Fibroblast of mammary gland (primary cell): ENCODE measurements around the gene CEP70.

Source experiments
- DNase-seq: peaks from one replicate; pipeline ENCODE4 v3.0.0-alpha.2; 2010; ENCODE audit warnings: low read depth
- H3K4me3 ChIP-seq: 2 replicates; pipeline ENCODE4 v1.5.1; 2011; ENCODE audit warnings: low read depth, mild to moderate bottlenecking, low read length, moderate library complexity; ENCODE audit not compliant: control insufficient read depth
- TF ChIP-seq, protein P1 (sequence below): conservative IDR thresholded peaks from 2 replicates; pipeline ENCODE4 v1.5.1; 2011; ENCODE audit warnings: low read depth, low read length, inconsistent platforms; ENCODE audit not compliant: control insufficient read depth, insufficient read depth

Gene CEP70

DNA sequence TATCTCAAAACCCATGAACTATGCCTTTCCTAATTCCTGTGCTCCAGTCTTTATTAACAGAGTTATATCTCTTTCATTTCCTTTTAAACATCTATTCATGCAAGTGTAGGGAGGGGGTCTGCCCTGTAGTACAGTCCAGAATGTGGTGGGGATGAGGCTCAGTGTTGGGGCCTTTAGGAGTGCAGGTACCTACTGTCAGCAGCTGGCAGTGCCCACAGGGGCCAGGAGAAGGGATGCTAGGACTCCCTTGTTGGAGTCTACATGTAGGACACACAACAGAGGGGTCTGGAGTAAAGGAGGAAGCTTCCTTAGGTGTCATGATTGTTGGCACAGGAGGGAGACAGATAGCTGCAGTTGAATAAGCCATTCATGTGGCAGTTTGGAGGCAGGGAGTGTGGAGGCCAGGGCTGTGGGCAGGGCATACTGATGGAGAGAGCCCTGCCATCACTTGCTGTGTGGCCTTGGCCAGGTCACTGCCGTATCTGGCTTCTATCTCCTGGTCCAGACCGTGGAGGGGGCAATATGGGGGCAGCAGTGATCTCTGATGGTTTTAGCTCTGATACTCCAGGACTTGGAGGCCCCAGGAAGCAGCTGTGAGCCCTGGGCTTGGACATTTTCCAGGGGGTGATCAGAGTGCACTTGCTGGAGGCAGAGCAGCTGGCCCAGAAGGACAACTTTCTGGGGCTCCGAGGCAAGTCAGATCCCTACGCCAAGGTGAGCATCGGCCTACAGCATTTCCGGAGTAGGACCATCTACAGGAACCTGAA is 130.2 kb downstream of the CEP70 start:
- TF ChIP-seq, protein P1, sequence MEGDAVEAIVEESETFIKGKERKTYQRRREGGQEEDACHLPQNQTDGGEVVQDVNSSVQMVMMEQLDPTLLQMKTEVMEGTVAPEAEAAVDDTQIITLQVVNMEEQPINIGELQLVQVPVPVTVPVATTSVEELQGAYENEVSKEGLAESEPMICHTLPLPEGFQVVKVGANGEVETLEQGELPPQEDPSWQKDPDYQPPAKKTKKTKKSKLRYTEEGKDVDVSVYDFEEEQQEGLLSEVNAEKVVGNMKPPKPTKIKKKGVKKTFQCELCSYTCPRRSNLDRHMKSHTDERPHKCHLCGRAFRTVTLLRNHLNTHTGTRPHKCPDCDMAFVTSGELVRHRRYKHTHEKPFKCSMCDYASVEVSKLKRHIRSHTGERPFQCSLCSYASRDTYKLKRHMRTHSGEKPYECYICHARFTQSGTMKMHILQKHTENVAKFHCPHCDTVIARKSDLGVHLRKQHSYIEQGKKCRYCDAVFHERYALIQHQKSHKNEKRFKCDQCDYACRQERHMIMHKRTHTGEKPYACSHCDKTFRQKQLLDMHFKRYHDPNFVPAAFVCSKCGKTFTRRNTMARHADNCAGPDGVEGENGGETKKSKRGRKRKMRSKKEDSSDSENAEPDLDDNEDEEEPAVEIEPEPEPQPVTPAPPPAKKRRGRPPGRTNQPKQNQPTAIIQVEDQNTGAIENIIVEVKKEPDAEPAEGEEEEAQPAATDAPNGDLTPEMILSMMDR: no peak
- H3K4me3 ChIP-seq: no peak overlapping the region
- no peak for DNase-seq

DNA sequence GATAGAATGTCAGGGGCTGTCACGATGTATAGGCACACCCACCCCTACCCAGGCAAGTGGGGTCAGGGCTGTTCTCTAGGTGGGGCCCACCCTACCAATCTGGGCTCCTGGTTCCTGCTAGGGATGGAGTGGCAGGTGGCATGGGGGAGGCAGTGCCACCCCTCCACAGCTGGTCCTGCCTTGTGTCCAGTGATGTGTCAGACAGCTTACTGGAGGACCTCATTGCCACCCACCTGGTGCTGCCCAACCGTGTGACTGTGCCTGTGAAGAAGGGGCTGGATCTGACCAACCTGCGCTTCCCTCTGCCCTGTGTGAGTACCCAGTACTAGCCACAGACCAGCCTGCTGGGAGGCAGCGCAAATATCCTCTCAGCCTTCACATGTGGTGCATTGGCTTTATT is 132.2 kb downstream of the CEP70 start:
- H3K4me3 ChIP-seq: no peak overlapping the region
- TF ChIP-seq, protein P1: no peak
- DNase-seq: no peak

DNA sequence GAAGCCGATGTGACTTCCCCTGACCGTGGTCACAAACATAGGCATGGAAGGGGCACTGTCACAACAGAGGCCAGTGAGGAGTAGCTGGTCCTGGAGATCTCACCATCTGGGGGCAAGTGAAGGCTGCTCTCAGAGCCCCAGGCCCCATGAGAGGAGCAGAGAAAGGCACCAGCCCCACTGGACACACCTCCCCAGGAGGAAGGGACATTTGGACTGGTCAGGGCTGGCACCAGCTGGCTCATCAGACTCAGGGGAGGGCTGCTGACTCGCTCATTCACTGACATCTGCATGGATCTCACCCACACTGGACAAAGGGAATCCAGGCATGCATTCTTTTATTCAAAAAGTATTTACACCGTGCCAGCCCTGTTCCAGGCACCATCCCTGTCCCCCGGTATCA is 132.8 kb downstream of the CEP70 start:
- DNase-seq: no peak

DNA sequence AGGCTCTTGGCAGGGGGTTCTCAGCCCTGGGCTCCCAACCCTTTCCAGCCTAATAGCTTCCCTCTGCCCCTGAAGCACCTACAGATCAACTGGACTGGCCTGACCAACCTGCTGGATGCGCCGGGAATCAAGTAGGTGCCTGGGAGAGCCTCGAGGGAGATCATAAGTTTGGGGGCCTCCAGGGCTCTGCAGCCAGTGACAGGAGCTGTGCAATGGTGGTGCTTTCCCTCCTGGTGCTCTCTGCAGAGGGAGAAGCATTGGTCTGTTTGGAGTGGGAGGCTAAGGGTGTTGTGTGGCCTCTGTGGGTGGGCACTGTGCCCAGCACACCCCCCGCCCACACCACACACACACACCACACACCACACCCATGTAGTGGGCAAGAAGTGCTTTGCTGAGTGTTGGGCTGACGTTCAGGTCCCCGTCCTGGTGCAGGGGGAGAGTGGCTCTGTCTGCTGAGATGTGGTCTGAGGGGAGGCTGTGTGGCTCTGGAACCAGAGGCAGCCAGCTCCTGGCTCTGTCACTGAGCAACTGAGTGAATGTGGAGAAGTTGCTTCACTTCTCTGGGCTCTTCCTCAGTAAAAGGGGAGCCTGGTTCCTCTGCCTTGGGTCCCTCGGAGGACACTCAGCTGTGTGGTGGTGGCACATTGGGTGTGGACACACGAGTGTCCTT is 133.4 kb downstream of the CEP70 start:
- H3K4me3 ChIP-seq: no peak overlapping the region
- no peak for DNase-seq

More for the DNA sequence above, 132.8 kb downstream of the CEP70 start:
- TF ChIP-seq, protein P1: no peak
- H3K4me3 ChIP-seq: no peak overlapping the region

DNA sequence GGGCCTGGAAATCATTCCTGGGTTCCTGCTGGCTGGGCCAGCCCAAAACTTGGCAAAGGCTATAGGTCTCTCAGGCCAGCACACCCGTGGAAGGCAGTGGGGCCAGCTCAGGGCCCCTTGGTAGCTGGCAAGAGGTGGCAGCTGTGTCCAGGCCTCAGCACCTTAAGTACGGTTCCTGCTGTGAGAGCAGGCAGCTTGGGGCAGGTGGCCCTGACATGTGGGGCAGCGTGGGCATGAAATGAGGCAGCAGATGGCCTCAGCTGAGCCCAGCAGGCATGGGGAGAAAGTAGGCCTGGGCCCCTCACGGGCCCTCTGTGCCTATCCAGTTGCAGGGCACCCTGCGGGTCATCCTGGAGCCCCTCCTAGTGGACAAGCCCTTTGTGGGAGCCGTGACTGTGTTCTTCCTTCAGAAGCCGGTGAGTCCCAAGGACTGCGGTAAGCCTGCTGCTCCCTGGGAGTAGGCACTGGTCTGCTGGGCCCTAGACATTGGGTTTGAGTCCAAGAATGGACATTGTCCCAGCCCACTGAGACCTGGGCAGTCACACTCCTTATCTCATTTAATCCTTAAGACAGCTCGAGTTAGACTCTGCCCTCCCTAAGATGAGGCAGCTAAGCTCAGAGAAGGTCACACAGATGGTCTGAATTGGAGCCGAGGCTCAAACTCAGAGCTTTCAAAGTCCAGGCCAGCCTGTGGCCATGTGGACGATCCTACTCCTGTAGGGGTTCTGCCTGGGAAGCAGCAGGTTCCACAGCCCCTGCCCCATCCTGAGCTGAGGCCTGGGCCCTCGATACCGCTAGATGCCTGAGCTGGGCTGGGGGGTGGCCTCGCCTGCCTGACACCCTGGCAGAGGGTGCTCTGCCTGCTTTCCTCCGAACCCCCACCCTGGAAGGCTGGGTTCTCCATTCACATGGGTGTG is 134.2 kb downstream of the CEP70 start:
- H3K4me3 ChIP-seq: no peak overlapping the region
- TF ChIP-seq, protein P1: peak; percentile 1
- DNase-seq: no peak

More for the DNA sequence above, 133.4 kb downstream of the CEP70 start:
- TF ChIP-seq, protein P1: no peak

DNA sequence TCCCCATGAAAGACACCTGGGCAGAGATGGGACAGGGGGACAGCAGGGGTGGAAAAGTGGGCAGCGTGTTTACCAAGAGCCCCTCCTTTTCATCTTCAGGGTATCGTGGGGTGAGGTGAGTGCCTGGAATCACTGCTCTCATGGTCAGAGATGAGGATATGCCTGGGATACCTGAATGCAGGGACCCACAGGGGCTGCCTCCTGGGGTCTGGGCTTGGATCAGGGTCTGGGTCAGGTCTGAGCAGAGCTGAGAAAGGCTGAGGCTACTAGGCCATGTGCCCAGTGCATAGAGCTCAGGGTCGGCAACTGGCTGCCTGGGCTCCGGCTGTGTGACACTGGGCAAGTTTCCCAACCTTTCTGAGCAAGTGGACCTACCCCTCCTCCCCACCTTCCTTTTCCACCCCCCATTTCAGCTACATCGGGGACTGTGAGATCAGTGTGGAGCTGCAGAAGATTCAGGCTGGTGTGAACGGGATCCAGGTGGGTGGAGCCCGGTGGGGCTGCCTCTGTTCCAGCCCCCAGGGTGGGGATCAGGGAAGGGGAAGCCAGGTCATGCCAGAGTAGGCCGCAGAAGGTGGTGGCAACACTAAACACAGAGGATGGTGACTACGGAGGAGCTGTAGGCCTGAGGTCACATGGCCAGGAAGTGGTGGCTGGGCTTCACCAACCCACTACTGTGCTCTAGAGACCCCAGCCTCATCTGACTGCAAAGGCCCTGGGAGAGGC is 135.1 kb downstream of the CEP70 start:
- H3K4me3 ChIP-seq: no peak overlapping the region
- DNase-seq: no peak
- TF ChIP-seq, protein P1: no peak
